ENCODE results near the gene MYO9B. TPM values are rescaled to one million over a fixed set of nuclear protein-coding genes. Genes with fewer than 3 reads are reported as not detected.
"Not testable (repeated sequence)": the region's sequence is repeated elsewhere in the genome, so short reads cannot be mapped to it uniquely, and the experiment has no call there.

MYO9B gene
- total and polyA plus RNA-seq, 7 donors: 24.6 to 95.0 (median 48.2) TPM

DNA sequence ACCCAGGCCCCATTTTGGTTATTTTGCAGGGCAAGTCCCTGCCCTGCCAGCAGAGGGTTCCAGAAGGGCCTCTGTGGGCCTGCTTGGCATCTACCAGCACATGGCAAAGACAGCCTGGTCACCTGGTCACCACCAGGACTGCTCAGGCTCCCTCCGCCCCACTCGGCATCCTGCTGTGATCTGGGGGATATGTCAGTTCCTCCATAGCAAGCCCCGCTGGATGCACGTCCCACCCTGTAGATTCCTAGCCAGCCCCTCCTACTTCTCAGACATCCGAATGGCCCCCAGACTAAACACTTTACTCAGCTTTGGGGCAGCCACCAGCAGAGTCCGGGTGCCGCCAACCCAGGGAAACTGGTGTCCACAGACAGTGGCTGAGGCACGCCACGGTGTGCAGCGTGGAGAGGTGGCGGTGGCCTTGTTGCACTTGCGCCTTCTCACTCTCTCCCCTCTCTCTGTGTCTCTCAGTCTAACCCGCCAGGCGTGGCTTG, 107.7 kb downstream of the MYO9B start:
- Histone ChIP-seq H3K27ac (no peak overlapping the region), H3K4me1 (no peaks in the 10 kb centered on the region), H3K36me3 (peaks cover 15 to 82% (median 50%) of the 10 kb centered on the region in 4 donors), H3K27me3 (no peaks in the 10 kb centered on the region), H3K9me3 (no peaks in the 10 kb centered on the region), H3K4me3 (no peak overlapping the region)
- no peak for DNase-seq
- WGBS, 2 donors: 62 to 81% methylated on average over 14 of the region's 14 CpGs
- intact Hi-C loops (cut with DNase I): no loop called here
- no peak for TF ChIP-seq POLR2A (IDR thresholded peaks at IDR 0.05)
- no peak for TF ChIP-seq POLR2AphosphoS5 (IDR thresholded peaks at IDR 0.05)
- TF ChIP-seq, protein P1, sequence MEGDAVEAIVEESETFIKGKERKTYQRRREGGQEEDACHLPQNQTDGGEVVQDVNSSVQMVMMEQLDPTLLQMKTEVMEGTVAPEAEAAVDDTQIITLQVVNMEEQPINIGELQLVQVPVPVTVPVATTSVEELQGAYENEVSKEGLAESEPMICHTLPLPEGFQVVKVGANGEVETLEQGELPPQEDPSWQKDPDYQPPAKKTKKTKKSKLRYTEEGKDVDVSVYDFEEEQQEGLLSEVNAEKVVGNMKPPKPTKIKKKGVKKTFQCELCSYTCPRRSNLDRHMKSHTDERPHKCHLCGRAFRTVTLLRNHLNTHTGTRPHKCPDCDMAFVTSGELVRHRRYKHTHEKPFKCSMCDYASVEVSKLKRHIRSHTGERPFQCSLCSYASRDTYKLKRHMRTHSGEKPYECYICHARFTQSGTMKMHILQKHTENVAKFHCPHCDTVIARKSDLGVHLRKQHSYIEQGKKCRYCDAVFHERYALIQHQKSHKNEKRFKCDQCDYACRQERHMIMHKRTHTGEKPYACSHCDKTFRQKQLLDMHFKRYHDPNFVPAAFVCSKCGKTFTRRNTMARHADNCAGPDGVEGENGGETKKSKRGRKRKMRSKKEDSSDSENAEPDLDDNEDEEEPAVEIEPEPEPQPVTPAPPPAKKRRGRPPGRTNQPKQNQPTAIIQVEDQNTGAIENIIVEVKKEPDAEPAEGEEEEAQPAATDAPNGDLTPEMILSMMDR (IDR thresholded peaks at IDR 0.05): no peak
- TF ChIP-seq EP300 (IDR thresholded peaks at IDR 0.05): no peak

GRCh38 chr19:17183858-17184321, 108.3 kb downstream of the MYO9B start:
- Histone ChIP-seq H3K36me3 (peaks cover 15 to 82% (median 52%) of the 10 kb centered on the region in 4 donors), H3K27me3 (no peaks in the 10 kb centered on the region), H3K9me3 (no peaks in the 10 kb centered on the region), H3K4me1 (no peaks in the 10 kb centered on the region), H3K27ac (no peak overlapping the region), H3K4me3 (no peak overlapping the region)
- no peak for DNase-seq
- TF ChIP-seq POLR2A (IDR thresholded peaks at IDR 0.05) (no peak), POLR2AphosphoS5 (IDR thresholded peaks at IDR 0.05) (no peak), EP300 (IDR thresholded peaks at IDR 0.05) (no peak)
- TF ChIP-seq, protein P1 (IDR thresholded peaks at IDR 0.05): no peak
- intact Hi-C loops (cut with DNase I): no loop called here
- WGBS, 2 donors: 50 to 84% methylated on average over 11 of the region's 11 CpGs

DNA sequence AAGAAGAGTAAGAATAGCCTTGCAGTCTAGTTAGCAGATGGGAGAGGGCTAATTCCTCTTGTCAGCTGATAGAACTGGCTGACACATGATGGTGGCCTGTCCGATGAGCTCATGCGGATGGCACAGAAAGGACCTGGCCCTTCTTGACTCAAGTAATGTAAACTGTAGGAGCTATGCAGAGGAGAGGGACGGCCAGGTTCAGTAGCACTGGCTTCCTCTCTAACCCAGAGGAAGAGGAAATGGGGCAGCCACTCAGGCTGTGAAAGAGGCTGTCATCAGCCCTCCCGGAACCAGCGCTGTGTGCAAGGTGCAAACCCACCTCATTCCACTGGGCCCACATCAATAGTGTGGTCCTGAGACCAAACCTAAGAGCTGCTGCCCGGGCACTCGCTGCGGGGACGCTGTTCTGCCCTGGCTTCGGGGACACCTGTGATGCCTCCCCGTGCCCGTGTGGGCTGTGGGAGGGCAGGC, 108.8 kb downstream of the MYO9B start:
- Histone ChIP-seq H3K9me3 (no peaks in the 10 kb centered on the region), H3K4me1 (no peaks in the 10 kb centered on the region), H3K4me3 (no peak overlapping the region), H3K27me3 (no peaks in the 10 kb centered on the region), H3K36me3 (peaks cover 20 to 84% (median 58%) of the 10 kb centered on the region in 4 donors), H3K27ac (no peak overlapping the region)
- WGBS, 2 donors: 68 to 89% methylated on average over 12 of the region's 12 CpGs
- TF ChIP-seq EP300 (IDR thresholded peaks at IDR 0.05): no peak
- TF ChIP-seq POLR2AphosphoS5 (IDR thresholded peaks at IDR 0.05): no peak
- TF ChIP-seq, protein P1 (IDR thresholded peaks at IDR 0.05): no peak
- TF ChIP-seq POLR2A (IDR thresholded peaks at IDR 0.05): no peak
- DNase-seq: no peak
- intact Hi-C loops (cut with DNase I): no loop called here

GRCh38 chr19:17185590-17185989, 110.0 kb downstream of the MYO9B start:
- no peaks in the 10 kb centered on the region for H3K27me3 ChIP-seq
- no peak overlapping the region for H3K27ac ChIP-seq
- peaks cover 22 to 94% (median 66%) of the 10 kb centered on the region in 4 donors for H3K36me3 ChIP-seq
- TF ChIP-seq, protein P1 (IDR thresholded peaks at IDR 0.05): no peak
- TF ChIP-seq POLR2A (IDR thresholded peaks at IDR 0.05) (no peak), EP300 (IDR thresholded peaks at IDR 0.05) (no peak), POLR2AphosphoS5 (IDR thresholded peaks at IDR 0.05) (no peak)
- H3K4me3 ChIP-seq: no peak overlapping the region
- intact Hi-C loops (cut with DNase I): no loop called here
- H3K4me1 ChIP-seq: no peaks in the 10 kb centered on the region
- 93 to 95% methylated on average over 8 of the region's 8 CpGs for WGBS, 2 donors
- no peaks in the 10 kb centered on the region for H3K9me3 ChIP-seq
- DNase-seq: no peak

DNA sequence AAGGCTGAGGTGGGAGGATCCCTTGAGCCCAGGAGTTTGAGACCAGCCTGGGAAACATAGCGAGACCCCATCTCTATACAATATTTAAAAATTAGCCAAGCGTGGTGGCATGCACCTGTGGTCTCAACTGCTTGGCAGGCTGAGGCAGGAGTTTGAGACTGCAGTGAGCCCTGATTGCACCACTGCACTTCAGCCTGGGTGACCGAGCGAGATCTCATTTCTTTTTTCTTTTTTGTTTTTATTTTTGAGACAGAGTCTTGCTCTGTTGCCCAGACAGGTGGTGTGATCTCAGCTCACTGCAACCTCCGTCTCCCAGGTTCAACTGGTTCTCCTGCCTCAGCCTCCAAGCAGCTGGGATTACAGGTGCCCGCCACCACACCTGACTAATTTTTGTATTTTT, 116.2 kb downstream of the MYO9B start:
- H3K36me3 ChIP-seq: peaks cover 55 to 91% (median 86%) of the 10 kb centered on the region in 4 donors
- not testable (repeated sequence) for H3K9me3 ChIP-seq
- 77 to 87% methylated on average over 6 of the region's 6 CpGs for WGBS, 2 donors

More for the DNA sequence above, 116.2 kb downstream of the MYO9B start:
- H3K27ac ChIP-seq; H3K4me3 ChIP-seq; H3K4me1 ChIP-seq; intact Hi-C loops (cut with DNase I); H3K27me3 ChIP-seq; DNase-seq: not testable (repeated sequence)

Data from sigmoid colon (tissue), 7 donors.